Superior temporal gyrus (tissue), 1 donor: ENCODE measurements around the gene TBC1D28.
A peak's percentile ranks its signal among the peaks of the same experiment; 100 is the strongest.
"Not testable (repeated sequence)": the region's sequence is repeated elsewhere in the genome, so short reads cannot be mapped to it uniquely, and the experiment has no call there.

Source experiments
- DNase-seq: peaks from one replicate; pipeline ENCODE4 v3.0.0-alpha.2; 2016; ENCODE audit errors: extremely low spot score

The TBC1D28 gene

DNA sequence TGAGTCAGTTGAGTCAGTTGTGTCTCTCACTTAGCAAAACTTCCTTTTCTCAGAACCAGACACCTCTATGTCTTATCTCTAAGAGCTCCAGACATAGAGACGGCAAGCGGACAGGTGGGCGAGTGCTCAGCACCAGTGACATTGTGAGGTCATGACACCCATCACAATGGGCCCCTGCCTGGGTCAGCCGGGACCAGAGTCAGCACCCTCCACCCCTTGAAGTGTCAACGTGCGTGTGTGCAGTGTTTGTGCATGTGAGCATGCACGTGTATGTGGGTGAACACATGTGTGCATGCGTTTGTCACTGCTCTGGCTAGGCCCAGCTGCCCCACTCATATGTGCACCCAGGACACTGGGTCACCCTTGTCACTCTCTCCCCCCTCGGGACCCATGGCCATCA is at the start of gene TBC1D28:
TBC1D28 (minus strand) TSS at position 101 of the 400 bp plus-strand sequence. CDS start 3,039 bp downstream, outside the sequence.
- not testable (repeated sequence) for DNase-seq

DNA sequence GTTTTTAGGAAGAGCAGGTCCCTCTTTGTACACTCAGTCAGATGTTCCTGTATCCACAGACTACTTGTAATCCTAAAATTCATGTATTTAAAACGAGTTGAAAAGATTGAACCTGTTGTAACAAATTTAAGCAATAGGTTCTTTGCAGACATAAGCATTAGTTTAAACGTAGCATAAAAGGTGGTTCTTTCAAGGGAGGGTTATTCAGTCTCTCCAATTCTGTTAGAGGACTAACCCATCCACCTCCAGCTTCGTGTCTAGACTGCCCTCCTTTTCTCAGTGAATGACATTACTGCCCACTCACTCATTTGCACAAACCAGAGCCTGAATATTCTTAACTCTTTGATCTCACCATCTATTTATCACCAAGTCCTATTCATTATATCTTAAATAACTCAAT is 38.5 kb upstream of the TBC1D28 start:
- DNase-seq: peak; percentile 51

DNA sequence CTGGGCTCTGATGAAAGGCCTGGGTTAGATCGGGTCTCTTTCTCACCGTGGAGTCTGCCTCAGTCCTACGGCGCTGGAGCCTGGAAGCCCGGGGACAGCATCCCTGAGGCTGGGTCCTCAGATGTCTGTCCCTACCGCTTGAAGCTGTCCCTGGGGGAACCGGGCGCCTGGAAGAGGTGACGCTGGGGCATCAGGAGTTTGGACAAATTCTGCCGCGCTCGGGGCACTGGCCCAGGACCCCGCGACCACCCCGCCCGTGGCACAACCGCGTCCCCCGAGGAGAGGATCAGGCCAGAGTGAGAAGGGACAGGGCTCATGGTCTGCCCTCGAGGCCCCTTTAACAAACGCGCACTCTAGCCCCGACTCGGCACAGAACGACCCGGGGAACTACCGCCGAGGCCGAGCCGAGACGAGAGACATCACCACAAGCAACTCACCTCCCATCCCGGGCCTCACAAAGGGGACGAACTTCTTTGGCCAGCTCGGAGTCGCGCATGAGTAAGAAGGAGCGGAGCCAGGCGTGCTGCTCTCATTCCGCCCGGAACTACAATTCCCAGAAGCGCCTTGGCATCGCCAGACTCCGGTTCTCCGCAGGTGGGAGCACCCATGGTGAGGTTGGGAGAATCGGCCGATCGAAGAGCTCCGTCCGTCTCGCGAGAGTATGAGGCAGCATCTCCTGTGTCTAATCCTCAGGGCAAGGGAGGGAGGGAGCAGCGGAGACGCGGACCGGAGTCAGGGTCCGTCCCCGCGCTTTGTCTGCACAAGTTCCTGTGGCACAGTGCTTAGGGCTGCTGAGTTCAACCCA is 37.8 kb upstream of the TBC1D28 start, which contains the start of gene FOXO3B:
FOXO3B (minus strand) TSS at position 548 of the 805 bp plus-strand sequence. CDS start 663 bp downstream, outside the sequence.
- DNase-seq: peak; percentile 92

DNA sequence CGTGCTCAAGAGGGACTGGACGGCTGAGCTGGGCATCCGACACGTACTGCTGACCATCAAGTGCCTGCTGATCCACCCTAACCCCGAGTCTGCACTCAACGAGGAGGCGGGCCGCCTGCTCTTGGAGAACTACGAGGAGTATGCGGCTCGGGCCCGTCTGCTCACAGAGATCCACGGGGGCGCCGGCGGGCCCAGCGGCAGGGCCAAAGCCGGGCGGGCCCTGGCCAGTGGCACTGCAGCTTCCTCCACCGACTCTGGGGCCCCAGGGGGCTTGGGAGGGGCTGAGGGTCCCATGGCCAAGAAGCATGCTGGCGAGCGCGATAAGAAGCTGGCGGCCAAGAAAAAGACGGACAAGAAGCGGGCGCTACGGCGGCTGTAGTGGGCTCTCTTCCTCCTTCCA is 33.2 kb upstream of the TBC1D28 start:
- not testable (repeated sequence) for DNase-seq

DNA sequence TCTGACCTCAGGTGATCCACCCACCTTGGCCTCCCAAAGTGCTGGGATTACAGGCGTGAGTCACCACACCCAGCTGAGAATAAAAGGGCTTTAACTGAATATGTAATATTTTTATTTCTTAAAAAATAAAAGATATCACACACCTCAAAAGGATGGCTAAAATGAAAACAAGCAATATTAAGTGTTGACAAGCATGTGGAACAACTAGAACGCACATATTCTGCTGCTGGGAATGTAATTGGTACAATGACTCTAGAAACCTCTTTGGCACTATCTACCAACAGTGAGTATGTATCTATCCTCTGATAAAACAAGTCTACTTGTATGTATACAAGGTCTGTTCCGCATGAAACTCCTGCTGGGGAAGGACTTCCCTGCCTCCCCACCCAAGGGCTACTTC is 32.7 kb upstream of the TBC1D28 start:
- DNase-seq: not testable (repeated sequence)

DNA sequence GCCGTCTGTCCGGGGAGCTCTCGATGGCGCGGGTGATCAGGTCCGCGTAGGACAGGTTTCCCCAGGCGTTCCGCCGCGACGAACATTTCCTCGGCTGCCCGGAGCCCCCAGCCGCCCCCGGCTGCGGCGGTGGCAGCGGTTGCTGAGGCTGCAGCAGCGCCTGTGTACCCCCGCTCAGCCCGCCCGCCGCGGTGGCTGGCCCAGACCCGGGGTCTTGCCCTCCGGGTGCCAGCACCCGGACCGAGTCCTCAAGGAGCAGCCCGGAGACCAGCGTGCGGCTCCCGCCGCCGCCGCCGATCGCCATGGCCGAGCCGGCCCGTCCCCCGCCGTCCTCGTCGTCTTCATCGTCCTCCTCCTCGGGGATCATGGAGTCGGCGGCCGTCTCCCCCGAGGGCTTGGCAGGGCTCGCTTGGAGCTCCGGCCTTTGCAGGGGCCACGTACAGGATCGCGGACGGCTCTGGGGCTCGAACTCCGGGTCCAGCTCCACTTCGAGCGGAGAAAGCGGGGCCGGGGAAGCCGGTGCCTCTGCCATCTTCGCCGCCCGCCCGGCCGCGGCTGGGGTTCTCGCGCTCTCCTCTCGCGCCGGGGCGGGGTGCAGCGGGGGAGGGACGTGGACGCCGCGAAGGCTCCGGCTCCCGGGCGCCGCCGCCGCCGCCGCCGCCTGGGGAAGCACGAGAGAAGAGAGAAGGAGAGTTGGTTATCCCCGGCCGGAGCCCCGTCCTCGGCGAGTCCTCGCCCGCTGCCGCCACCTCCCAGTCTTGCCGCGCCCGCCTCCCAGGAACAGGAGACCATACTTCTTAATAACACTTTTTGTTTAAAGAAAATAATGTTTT is 28.4 kb upstream of the TBC1D28 start:
- DNase-seq: not testable (repeated sequence)

DNA sequence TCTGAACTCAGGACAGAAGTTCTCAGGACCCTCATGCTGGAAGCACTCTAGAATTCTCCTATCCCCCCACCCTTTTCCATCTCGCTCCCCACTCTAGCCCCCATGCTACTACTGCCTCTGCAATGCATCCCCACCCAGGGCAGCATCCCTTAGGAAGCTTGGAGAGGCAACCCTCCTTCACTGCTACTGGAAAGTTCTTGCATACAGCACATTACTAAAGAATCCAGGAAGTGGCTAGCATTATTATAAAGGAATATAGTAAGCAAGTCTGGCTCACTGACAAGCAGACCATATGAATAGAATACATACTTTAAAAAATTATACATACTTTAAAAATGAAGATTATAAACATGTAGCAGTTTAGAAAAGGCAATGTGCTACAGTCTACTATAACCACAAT is 24.4 kb upstream of the TBC1D28 start:
- DNase-seq: not testable (repeated sequence)

DNA sequence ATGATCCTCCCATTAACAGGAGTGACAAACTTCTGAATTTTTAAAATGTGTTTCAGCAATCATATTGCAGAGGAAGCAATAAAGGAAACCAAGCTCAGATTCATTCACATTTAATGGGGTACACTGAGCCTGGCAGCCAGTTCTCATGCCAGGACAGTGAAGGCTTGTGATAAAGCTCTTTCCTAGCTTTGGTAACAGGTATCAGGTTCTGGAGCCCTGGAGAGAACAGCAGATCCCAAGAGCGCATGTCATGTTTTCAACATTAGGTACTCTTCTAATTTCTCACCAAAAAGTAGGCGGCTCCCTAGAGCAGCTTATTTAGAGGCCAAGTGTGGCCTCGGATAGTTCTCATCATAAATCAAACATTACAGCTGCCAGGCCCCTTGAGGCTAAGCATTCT is 23.3 kb upstream of the TBC1D28 start:
- not testable (repeated sequence) for DNase-seq

DNA sequence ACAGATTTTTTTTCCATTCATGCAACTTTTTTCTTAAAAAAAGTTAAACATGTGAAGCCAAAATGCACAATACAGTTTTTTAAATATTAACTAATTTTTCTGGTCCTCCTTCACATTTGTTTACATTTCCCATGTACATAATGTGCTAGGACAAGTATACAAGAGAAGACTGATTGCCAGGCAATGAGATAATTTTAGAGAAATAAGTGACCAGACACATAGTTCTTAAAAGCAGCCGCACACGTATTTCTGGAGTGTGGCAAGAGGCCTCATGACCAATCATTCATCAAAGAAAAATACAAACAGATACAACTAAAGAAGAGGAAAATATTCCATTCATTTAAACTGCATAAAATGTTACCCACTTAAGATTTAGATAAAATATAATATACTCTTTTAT is 22.1 kb upstream of the TBC1D28 start:
- DNase-seq: not testable (repeated sequence)

DNA sequence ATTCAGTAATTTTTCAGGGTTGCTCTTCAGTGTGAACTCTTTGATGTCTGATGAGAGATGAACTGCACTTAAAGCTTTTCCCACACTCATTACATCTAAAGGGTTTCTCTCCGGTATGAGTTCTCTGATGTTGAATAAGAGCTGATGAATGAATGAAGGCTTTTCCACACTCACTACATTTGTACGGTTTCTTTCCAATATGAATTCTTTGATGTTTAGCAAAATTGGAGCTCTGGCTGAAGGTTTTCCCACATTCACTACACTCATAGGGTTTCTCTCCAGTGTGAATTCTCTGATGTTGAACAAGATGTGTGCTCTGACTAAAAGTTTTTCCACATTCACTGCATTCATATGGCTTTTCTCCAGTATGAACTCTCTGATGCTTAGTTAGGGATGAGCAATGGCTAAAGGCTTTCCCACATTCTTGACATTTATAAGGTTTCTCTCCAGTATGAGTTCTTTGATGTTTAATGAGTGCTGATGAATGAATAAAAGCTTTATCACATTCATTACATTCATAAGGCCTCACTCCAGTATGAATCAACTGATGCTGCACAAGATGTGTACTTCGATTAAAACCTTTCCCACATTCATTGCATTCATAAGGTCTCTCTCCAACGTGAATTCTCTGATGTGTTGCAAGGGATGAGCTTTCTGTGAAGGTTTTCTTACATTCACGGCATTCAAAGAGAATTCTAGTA is 17.9 kb upstream of the TBC1D28 start:
- not testable (repeated sequence) for DNase-seq

DNA sequence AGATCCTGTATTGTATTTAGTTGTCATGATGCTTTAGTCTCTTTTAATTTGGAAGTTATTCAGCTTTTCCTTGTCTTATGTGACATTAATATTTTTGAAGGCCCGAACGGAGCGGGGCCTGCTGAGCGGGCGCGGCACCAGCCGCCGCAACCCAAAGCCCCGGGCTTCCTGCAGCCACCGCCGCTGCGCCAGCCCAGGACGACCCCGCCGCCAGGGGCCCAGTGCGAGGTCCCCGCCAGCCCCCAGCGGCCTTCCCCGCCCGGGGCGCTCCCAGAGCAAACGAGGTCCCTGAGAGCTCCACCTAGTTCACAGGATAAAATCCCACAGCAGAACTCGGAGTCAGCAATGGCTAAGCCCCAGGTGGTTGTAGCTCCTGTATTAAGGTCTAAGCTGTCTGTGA is 5.9 kb upstream of the TBC1D28 start:
- not testable (repeated sequence) for DNase-seq

DNA sequence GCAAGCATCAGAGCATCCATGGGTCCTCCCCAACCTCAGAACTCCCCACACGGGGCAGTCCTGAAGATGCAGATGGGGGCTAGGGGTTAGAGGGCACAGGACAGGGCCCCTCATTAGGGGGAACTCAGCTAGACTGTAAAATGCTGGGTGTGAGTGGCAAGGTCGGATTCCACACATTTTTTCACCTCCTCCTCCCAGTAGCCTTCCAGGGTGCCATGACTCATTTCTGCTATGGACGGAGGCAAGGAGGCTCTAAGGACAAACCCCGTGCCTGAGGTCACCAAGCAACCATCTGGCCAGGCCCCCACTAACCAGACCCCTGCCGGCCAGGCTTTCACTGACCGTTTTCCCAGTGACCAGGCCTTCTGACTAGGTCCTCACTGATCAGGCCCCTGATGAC is 1.1 kb downstream of the TBC1D28 start:
- DNase-seq: not testable (repeated sequence)

DNA sequence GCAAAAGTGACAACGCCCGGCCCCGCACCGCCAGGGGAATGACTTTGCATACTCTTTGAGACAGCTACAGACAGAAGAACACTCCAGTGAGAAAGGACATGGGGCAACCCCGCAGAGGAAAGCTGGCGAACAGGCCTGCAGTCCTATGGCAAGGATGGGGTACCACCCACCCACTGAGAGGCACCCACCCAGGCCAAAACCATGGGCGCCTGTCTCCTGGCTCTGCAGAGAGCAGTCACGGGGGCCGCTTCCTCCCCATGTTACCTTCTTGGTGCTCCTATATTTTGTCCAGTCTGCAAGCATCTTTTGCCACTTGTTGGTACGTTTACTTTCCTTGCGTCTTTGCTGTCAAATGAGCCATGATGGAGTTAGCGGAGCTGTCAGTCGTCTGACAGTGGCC is 5.8 kb downstream of the TBC1D28 start:
- not testable (repeated sequence) for DNase-seq

DNA sequence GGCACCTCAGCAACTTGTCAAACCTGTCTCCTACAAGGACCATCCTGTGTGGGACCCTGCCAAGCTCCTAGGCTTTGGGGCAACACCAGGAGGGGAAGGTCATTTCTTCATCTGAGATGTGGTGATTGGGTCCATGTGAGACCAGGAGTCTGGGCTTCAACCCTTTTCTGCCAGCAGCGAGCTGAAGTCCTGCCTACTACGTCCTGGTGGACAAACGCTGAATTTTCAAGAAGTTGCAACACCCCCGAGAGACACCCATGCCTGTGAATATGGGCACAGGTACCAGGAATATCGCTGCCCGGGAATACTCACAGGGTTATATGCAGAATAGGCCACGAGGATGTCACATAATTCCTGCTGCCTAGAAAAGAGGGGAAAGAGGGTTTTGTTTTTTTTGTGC is 8.0 kb downstream of the TBC1D28 start:
- DNase-seq: not testable (repeated sequence)

DNA sequence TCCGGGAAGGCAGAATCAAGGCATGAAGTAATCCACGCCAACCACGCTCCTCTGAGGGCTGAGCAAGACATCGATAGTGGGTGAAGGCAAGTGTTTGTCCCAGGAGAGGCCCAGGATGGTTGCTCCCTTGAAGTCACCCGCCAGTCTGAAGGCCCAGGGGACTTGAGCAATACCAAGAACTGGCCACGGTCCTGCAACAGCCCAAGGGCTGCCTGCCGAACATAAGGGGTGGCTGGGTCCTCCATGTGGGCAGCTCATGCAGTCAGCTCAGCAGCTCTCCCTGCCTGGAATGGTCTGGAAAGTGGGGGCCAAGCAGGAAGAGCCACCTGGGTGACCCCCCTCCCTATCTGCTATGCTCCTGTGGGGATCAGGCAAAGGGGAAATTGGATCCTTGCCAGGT is 8.4 kb downstream of the TBC1D28 start:
- not testable (repeated sequence) for DNase-seq

DNA sequence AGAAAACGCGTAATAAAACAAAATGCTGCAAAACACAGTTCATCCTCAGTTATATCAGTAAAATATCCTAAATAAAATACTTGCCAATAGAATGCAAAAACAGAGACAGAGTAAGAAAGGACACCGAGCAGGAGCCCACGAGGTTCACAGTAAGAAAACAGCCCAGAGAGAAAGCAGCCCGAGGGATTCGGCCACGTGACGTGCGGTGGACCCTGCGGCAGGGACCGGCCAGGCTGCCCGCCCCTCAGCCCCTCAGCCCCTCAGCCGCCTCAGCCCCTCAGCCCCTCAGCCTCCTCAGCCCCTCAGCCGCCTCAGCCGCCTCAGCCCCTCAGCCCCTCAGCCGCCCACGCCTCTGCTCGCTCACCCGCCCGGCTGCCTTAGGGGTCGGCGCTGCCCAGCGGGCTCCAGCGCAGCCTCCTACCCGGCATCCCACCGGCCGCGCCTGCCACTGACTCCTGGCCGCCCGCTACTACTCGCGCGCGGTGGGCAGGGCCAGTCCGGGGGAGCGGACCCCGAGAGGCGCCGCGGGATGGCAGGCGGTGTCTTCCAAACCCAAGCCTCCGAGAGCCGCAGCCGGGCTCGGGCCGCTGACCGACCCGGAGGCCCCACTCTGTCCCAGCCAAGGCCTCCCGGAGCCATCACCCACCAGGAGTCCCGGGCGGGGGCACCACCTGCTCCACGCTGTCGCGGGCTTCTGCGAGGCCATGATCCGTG is 9.5 kb downstream of the TBC1D28 start:
- DNase-seq: not testable (repeated sequence)

DNA sequence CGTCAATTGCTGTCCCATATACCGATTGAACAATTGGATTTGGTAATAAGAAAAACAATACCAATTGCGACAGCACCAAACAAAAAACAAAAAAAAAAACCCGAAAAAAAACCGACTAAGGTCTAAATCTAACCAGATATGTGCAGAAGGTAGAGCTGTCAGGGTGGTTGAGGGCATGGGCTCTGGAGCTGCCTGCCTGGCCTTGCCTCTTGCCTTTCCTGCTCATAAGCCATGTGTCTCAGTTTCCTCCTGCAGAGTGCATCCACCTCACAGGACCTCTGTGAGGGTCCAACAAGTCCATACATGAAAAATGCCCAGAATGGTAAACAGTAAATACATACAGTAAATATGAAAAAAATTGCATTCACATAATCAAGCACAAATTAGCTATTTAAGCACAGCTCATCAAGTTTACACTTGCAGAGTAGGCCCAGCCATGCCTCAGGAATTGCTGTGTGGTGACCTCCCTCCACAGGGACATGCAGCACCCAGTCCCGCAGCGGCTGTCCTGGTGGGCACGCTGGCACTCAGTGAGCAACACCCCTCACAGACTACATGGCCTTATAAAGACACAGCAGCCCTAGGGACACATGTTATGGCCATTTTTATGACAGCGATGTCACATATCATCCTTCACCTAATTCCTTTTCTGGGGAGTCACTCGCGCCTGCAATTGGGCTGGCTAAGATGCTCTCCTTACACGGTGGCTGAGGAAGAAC is 17.9 kb downstream of the TBC1D28 start:
- no peak for DNase-seq

DNA sequence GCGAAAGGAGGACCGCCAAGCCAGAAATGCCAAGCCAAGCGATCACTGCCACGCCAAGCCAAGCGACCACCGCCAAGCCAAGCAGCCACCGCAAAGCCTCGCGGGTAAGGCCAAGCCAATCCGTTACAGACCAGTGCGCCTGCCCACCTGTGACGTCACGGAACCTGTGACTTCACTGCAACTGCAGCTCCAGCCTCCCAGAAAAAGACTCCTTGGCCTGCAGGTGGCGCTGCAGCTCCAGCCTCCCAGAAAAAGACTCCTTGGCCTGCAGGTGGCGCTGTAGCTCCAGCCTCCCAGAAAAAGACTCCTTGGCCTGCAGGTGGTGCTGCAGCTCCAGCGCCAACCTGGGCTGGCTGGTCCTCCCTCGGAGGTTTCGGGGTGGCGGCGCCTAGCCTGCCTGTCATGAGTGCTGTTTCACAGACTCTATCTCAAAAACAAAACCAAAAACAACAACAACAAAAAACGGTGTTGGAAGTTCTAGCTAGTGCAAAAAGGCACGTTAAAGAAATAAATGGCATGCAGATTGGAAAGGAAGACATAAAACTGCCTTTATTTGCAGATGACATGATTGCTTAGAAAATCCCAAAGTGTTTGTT is 18.6 kb downstream of the TBC1D28 start:
- peak; percentile 88 for DNase-seq

DNA sequence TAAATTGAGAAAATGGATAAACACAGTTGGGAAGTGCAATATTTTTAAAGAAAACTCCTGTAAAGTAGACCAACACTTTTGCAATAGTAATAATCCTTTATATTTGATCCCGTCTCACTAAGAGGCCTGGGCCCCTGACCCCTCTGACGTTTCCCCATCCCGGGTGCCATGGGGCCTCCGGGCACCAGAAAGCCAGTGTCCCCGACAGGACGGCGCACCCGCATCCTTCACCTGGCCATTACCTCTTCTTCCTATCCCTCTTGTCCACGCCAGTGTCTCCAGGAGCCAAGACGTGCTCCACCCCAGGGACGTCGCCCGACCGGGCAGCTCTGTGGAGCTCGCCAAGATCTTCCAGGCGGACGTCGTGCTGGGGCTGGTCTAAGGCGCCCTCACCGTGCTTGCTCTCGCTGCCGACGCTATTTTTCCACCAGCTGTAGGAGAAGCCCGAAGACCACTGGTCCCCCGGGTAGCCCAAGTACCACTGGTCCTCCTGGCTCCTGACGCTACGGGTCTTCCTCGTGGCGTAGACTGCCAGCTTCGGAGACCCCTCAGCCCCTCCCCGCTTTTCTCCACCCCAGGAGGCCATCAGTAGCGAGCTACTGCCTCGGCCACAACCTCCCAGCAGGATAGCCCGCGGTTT is 19.2 kb downstream of the TBC1D28 start:
- peak; percentile 8 for DNase-seq

DNA sequence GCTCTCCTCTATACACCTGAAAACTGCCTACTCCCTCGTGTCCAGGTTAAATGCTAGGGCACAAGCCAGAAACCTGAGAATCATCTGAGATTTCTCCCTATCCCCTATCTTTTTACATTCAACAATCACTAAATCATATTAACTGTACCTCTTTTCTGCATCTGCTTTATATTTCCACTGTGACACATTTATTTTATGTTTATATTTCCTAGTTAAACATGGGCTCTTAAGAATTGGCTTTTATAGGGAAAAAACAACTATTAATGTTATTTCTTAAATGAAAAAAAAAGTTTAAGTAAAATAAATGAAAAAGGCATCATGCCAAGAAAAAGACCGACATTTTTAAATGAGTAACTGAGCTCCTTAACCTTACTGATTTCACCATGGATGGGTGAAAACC is 26.6 kb downstream of the TBC1D28 start:
- not testable (repeated sequence) for DNase-seq
